HS-5 (cell line): ENCODE measurements around the gene NTRK2.

ENCODE experiments used
- DNase-seq: peaks from one replicate; pipeline ENCODE4 v3.0.0-alpha.2; 2012; ENCODE audit warnings: low read depth

NTRK2 gene

GRCh38 chr9:85021686-85022085 lies 352.2 kb downstream of the NTRK2 start:
- no peak for DNase-seq

- DNase-seq: no peak
Measured at GRCh38 chr9:85024374-85024773, 354.8 kb downstream of the NTRK2 start.

- no peak for DNase-seq
Measured at GRCh38 chr9:85025638-85026037, 356.1 kb downstream of the NTRK2 start.

GRCh38 chr9:85027870-85028269 lies 358.3 kb downstream of the NTRK2 start:
- DNase-seq: no peak

GRCh38 chr9:85030316-85030715 lies 360.8 kb downstream of the NTRK2 start:
- no peak for DNase-seq

- DNase-seq: no peak
Measured at GRCh38 chr9:85036496-85036895, 367.0 kb downstream of the NTRK2 start.

- no peak for DNase-seq
Measured at GRCh38 chr9:85038061-85038460, 368.5 kb downstream of the NTRK2 start.

GRCh38 chr9:85038824-85039608 lies 369.5 kb downstream of the NTRK2 start:
- no peak for DNase-seq

GRCh38 chr9:85040146-85040545 lies 370.6 kb downstream of the NTRK2 start:
- no peak for DNase-seq

GRCh38 chr9:85040821-85041465 lies 371.4 kb downstream of the NTRK2 start:
- no peak for DNase-seq

- no peak for DNase-seq
Measured at GRCh38 chr9:85041466-85042137, 372.1 kb downstream of the NTRK2 start.

GRCh38 chr9:85042981-85043647 lies 373.6 kb downstream of the NTRK2 start:
- no peak for DNase-seq

GRCh38 chr9:85045271-85045670 lies 375.7 kb downstream of the NTRK2 start:
- no peak for DNase-seq

- DNase-seq: no peak
Measured at GRCh38 chr9:85046475-85046874, 376.9 kb downstream of the NTRK2 start.

- no peak for DNase-seq
Measured at GRCh38 chr9:85053206-85053786, 383.8 kb downstream of the NTRK2 start.

GRCh38 chr9:85054017-85054416 lies 384.5 kb downstream of the NTRK2 start:
- no peak for DNase-seq

- no peak for DNase-seq
Measured at GRCh38 chr9:85055506-85056202, 386.1 kb downstream of the NTRK2 start.

- DNase-seq: no peak
Measured at GRCh38 chr9:85056203-85056572, 386.7 kb downstream of the NTRK2 start.

GRCh38 chr9:85061969-85062368 lies 392.4 kb downstream of the NTRK2 start:
- no peak for DNase-seq

- DNase-seq: no peak
Measured at GRCh38 chr9:85062385-85063022, 393.0 kb downstream of the NTRK2 start.

- no peak for DNase-seq
Measured at GRCh38 chr9:85064811-85065371, 395.4 kb downstream of the NTRK2 start.
